Nephron progenitor cell (in vitro differentiated cells): ENCODE measurements around the gene KCNJ1.

Experiments
- DNase-seq: peaks from one replicate; pipeline ENCODE4 v3.0.0; 2021
- H3K27ac Mint-ChIP-seq: 2 replicates; pipeline ENCODE4 v1.8.0; 2021; ENCODE audit warnings: mild to moderate bottlenecking, moderate library complexity, mixed read lengths
- H3K27me3 Mint-ChIP-seq: 2 replicates; pipeline ENCODE4 v1.8.0; 2021; ENCODE audit warnings: mild to moderate bottlenecking, low read depth, mixed read lengths; ENCODE audit not compliant: poor library complexity
- H3K36me3 Mint-ChIP-seq: 2 replicates; pipeline ENCODE4 v1.8.0; 2021; ENCODE audit warnings: low read depth, mixed read lengths
- H3K4me1 Mint-ChIP-seq: 2 replicates; pipeline ENCODE4 v1.8.0; 2021; ENCODE audit warnings: mixed read lengths
- H3K4me3 Mint-ChIP-seq: 2 replicates; pipeline ENCODE4 v1.8.0; 2021; ENCODE audit warnings: mild to moderate bottlenecking, moderate library complexity, mixed read lengths
- H3K9me3 Mint-ChIP-seq: 2 replicates; pipeline ENCODE4 v1.8.0; 2021; ENCODE audit warnings: mild to moderate bottlenecking, moderate library complexity, mixed read lengths
- TF ChIP-seq, protein P1 (sequence below): fragments of 200-600 bp; sonication (generic); IDR thresholded peaks from 2 replicates; pipeline ENCODE4 v1.5.0; 2021; ENCODE audit warnings: antibody characterized with exemption

KCNJ1 gene

DNA sequence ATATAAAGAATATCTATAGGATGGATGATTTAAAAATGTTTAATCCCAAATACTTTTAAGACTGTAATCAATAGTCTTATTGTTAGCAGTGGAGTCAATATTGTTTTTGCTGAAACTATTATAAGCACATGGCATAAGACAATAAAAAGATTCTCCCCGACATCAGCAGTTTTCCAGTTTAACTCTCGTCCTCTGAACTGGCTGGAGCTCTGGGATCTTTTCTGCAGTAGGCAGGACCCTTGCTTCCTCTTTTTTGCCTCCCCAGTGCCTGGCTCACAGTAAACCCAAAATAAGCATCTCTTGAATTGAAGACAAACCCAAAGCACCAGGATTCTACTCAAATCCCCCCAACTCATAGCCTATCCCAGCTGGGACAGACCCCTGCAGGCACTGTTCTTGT, 32.9 kb downstream of the KCNJ1 start:
- TF ChIP-seq, protein P1, sequence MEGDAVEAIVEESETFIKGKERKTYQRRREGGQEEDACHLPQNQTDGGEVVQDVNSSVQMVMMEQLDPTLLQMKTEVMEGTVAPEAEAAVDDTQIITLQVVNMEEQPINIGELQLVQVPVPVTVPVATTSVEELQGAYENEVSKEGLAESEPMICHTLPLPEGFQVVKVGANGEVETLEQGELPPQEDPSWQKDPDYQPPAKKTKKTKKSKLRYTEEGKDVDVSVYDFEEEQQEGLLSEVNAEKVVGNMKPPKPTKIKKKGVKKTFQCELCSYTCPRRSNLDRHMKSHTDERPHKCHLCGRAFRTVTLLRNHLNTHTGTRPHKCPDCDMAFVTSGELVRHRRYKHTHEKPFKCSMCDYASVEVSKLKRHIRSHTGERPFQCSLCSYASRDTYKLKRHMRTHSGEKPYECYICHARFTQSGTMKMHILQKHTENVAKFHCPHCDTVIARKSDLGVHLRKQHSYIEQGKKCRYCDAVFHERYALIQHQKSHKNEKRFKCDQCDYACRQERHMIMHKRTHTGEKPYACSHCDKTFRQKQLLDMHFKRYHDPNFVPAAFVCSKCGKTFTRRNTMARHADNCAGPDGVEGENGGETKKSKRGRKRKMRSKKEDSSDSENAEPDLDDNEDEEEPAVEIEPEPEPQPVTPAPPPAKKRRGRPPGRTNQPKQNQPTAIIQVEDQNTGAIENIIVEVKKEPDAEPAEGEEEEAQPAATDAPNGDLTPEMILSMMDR, result no peak
- no peak for DNase-seq
- no peaks in the 10 kb centered on the region for H3K36me3 Mint-ChIP-seq
- no peaks in the 10 kb centered on the region for H3K9me3 Mint-ChIP-seq
- H3K27me3 Mint-ChIP-seq, result peaks cover 31% of the 10 kb centered on the region
- H3K4me1 Mint-ChIP-seq, result peaks cover 34% of the 10 kb centered on the region
- H3K4me3 Mint-ChIP-seq, result no peak overlapping the region
- no peak overlapping the region for H3K27ac Mint-ChIP-seq

DNA sequence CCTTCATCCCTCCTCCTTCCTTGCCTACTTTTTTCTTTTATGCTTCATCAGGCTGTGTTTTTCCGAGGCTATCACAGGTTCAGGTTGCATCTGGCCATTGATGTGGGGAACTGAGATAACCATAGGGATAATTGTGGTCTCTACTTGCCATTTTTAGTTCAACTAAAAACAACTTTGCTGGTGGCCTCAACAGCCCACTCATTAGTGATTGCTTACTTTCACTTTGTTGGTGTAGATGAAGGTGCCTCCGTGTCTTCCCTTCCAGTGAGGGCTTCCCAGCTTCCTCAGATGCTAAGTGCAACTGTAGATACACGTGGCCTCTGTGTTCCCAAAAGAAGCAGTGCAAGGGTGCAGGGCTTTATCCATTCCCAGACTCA, 35.0 kb downstream of the KCNJ1 start:
- H3K4me1 Mint-ChIP-seq, result peaks cover 34% of the 10 kb centered on the region

DNA sequence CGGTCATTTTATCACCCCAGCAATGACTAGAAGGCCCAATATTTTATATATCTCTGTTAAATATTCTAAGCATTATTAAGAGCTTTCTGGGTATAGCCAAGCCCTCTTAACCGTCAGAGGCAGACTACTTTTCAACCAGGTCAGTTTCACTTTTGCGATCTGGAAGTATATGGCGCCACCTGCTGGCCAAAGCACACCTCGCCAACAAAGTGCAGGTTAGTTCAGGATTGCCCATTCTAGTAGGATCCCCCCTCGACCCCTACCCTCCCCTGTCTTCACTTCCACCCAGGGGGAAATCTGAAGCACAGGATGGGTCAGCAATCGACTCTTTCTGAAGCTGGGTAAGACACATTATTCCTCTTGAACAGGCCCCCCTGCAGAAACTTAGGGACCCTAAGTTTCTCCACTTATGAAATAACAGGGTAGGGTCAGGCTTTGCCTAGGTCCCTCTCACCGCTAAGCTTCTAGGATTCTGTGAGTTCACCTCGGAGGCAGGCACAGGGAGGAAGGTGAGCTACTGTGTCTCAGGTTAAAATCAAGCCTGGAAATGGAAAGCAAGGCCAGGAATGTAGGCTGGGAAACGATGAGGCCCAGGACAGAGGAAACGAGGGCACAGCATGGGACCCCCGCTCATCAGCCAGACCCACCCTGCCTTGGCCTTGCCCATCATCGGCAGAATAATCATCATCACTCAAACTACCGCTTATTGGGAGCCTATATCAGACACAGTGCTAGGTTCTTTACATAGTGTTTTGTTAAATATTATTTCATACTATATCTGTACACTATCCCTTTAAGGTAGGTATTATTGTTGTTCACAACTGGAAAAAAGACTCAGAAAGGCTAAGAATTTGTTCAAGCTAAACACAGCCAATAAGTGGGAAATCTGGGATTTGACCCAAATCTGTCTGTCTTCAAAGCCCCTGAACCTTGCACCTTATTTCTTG, 35.6 kb downstream of the KCNJ1 start:
- no peak overlapping the region for H3K4me3 Mint-ChIP-seq
- peaks cover 33% of the 10 kb centered on the region for H3K27me3 Mint-ChIP-seq
- TF ChIP-seq, protein P1, result peak; percentile 83
- no peaks in the 10 kb centered on the region for H3K36me3 Mint-ChIP-seq
- DNase-seq, result peak; percentile 90
- H3K27ac Mint-ChIP-seq, result no peak overlapping the region
- H3K4me1 Mint-ChIP-seq, result peaks cover 31% of the 10 kb centered on the region
- H3K9me3 Mint-ChIP-seq, result no peaks in the 10 kb centered on the region

More for the DNA sequence above, 35.0 kb downstream of the KCNJ1 start:
- Mint-ChIP-seq H3K4me3 (no peak overlapping the region), H3K27ac (no peak overlapping the region), H3K27me3 (peaks cover 32% of the 10 kb centered on the region), H3K9me3 (no peaks in the 10 kb centered on the region), H3K36me3 (no peaks in the 10 kb centered on the region)
- DNase-seq, result no peak
- TF ChIP-seq, protein P1, result no peak

DNA sequence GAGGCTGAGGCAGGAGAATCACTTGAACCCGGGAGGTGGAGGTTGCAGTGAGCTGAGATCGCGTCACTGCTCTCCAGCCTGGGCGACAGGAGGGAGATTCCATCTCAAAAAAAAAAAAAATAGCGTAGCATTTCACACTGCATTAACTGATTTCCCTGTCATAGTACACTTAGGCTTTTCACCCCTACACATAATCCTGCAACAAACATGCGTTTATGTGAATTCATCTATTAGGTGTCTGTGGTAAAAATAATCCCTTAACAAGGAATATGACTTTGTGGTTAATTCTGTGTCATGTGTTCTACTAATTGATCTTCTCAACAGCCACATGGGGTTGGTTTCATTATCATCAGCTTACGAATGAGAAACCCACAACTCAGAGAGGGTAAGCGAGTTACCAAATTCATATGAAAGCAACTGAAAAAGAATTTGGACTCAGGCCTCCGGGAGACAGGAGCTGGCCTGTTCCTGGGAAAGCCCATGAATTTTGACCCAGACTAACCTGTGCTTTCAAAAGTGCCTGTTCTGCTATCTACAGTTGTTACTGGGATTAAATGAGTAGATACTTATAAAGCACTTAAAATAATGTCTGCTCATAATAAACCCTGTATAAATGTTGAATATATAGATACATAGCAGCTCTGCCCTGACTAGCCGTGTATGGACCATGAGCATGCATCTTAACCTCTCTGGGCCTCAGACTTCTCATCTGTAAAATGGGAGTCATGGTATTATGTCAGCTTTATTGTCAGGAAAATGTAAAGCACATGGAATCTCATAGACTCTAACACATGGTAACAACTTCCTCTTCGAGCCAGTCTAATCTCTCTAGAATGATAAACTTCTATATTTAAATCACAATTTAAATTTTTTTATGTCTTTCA, 36.6 kb downstream of the KCNJ1 start:
- no peak for DNase-seq
- H3K27ac Mint-ChIP-seq, result no peak overlapping the region

DNA sequence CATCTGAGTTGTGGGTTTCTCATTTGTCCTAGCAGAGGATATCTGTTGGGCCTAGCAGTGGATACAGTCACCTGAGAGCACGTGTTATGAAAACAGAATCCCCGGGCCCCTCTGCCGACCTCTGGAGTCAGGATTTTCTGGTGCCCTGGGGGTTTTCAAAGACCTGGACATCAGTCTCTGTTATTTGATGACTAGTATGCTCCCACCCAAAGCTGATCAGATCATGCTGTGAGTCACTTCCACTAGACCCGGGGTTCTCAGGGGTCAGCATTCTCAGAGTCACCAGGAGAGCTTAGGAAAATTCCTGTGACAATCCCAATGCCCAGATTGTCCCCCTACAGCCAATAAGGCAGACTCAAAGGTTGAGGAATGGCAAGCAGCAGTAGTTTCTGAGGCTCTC, 38.7 kb downstream of the KCNJ1 start:
- peaks cover 38% of the 10 kb centered on the region for H3K4me1 Mint-ChIP-seq
- TF ChIP-seq, protein P1, result no peak

More for the DNA sequence above, 36.6 kb downstream of the KCNJ1 start:
- Mint-ChIP-seq H3K4me3 (no peak overlapping the region), H3K4me1 (peaks cover 26% of the 10 kb centered on the region), H3K9me3 (peaks cover 4% of the 10 kb centered on the region), H3K27me3 (peaks cover 38% of the 10 kb centered on the region), H3K36me3 (no peaks in the 10 kb centered on the region)
- TF ChIP-seq, protein P1, result no peak

More for the DNA sequence above, 38.7 kb downstream of the KCNJ1 start:
- Mint-ChIP-seq H3K27me3 (peaks cover 30% of the 10 kb centered on the region), H3K4me3 (no peak overlapping the region), H3K9me3 (peaks cover 5% of the 10 kb centered on the region), H3K27ac (no peak overlapping the region), H3K36me3 (no peaks in the 10 kb centered on the region)
- no peak for DNase-seq
